ENCODE data around the gene CXCL14. TPM values are rescaled to one million over a fixed set of nuclear protein-coding genes. Genes with fewer than 3 reads are reported as not detected.
A peak's percentile ranks its signal among the peaks of the same experiment; 100 is the strongest.

CXCL14 gene
- total RNA-seq, 1 experiment from 2014 or later: not detected

DNA sequence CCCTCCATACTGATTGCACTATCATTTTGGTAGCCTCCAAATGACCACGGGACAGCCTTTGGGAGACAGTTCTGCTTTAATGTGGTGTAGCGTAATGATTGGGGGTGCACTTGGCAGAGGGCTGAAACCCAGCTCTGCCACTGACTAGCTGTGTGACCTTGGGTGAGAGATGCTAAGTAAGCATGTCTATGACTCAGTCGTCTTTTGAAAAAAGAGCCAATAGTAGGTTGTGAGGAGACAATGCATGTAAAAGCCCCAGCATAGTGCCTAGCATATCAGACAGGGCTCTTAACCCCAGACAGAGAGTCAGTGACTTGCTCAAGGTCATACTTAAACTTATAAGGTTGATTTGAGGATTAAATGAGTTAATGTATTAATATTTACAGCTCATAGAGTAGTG, 18.0 kb upstream of the CXCL14 start:
- no peak for DNase-seq (ENCODE audit: low read depth)

DNA sequence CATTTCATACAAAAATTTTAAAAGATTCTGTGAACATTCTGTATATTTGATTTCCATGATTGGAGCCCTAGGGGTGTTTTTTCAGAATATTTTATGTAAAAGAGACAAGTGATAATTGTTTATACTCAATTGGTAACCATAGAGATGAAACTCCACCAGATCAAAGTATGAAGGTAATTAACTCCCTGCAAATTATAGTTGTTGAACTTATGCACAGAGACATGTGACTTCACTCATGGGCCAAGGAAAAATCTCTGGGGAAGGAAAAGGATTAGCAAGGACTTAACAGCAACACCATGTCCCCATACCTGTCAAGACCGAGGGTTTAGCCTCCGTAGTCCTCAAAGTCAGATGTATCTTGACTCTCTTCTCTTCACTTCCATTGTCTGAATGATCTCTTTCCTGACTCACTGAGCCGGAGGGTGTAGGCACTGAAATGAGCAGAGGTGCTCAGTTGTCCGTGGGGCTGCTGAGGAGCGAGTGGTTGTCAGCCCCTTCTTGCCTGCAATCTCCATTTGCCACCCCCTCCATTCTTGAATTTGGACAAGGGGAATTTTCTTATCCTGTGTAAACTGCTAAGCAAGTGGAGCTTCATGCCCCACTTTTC, 17.5 kb upstream of the CXCL14 start:
- no peak for DNase-seq (ENCODE audit: low read depth)

DNA sequence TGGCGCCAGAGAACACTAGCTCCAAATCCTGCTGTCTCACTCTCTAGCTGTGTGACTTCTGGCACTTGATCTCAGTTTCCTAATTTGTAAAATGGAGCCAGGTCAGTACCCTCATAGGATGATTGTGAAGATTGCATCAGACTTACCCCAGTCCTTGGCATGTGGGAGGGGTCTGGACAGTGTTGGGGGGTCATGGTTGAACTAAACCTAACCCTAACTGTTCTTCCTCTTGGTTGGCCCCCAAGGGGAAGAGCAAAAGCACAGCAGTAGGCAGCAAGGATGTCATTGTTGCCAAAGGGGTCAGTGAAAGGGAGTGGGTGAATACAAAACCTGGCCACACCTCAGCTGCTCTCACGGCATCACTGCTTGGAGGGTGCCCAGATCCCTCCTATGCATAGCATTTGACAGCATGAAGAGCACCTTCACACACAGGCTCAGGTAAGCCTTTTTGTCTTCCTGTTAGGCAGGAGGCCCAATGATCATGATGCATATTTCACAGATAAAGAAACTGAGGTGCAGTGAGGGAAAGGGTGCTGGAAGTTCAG, 15.7 kb upstream of the CXCL14 start:
- DNase-seq (ENCODE audit: low read depth): no peak

DNA sequence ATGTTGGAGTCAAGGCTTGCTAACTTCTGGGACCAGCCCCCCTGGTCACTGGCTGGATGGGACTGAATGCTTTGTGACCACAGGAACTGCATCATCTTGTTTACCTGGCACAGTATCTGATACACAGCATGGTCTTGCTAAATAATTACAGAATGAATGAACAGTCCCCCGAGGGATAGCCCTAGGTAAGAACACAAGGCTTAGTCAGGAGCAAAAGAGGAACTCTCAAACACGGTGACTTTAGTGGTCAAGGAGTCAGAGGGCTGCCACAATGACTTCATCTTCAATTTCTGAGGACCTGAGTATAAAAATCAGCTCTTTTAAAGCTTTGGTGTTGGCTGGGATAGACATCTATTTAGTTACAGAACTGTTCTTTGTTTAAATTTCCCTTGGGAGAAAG, 15.1 kb upstream of the CXCL14 start:
- DNase-seq (ENCODE audit: low read depth): no peak

DNA sequence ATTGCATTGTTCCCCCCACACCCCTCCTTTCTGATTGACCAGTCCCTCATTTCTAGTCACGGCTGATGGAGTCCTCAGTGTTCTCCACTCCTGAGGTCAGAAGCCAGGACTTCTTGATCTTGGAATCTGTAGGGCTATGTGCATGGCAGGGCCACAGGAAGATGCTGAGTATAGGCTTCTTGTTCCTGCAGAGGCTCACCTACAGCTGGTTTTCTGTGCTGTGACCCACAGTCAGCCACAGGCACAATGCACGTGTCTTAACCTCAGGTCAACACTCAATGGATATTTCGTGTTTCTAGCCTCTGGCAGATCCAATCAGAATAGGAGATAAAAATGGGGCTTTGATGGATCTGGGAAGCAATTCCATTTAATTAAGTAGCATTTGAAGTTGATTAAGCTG, 14.3 kb upstream of the CXCL14 start:
- DNase-seq (ENCODE audit: low read depth): no peak

DNA sequence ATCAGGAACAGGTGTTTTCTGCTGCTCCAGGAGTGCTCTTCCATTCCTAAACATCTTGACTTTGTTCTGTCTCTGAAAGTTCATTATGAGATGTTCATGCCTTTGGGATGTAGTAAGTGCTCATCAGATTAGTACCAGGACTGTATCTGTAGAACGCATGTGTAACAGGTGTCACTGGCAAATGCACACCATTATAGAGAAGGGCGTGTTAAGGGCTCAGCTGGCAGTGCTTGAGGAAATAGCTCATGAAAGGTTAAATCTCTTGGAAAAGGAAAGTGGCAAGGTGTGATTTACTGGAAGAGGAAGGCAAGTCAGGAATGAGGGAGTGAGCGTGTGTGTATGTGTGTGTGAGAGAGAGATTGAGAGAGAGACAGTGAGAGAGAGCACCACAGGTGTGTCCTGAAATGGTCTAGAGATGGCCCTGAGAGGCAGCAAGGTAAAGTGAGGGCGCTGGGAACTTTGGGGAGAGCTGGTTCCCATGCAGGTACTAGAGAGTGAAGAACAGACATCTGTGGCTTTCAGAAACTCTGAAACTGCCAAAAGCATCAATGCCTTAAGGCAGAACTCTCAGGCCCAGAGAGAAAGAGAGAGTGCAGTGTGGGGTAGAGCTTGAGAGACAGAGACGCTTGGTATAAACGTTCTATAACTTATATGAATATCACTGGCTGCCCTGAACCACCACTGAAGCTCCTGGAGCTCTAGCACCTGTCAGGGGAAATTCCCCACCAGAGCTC, 13.7 kb upstream of the CXCL14 start:
- DNase-seq (ENCODE audit: low read depth): no peak

DNA sequence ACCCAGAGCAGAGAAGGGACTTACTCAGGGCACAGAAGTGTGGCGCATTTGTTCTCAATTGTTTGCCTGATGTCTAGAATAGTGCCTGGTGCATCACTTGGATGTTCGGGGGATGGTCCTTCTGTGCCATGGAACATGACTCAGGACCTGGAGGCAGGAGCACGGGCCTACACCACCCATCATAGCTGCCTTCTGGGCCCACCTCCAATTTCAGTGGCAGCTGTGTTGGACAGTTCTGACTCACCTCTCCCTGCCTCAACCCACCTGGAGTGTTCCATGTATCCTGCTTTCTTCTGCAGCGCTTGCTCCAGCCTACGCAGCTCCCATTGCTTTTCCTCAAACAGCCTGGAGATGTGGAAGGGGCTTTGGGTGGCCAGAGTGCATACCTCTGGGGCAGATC, 12.5 kb upstream of the CXCL14 start:
- DNase-seq (ENCODE audit: low read depth): peak; percentile 7

DNA sequence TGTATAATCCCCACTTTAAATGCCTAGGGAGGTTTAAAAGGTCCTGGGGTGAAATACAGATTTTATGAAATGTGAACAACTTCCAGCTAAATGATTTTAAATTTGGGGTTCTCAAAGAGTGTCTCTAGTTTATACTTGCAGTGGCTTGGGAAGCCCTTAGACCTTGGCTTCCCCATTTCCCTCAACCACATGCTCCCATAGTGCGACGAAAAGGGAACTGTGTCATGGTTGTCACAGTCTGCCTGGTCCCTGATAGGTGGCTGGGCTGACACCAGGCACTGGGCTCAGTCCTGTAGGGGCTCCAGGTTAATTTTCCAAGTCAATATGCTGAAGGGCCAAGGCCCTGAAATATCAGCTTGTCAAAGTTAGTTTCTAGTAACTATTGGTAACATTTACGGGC, 10.4 kb upstream of the CXCL14 start:
- DNase-seq (ENCODE audit: low read depth): no peak

DNA sequence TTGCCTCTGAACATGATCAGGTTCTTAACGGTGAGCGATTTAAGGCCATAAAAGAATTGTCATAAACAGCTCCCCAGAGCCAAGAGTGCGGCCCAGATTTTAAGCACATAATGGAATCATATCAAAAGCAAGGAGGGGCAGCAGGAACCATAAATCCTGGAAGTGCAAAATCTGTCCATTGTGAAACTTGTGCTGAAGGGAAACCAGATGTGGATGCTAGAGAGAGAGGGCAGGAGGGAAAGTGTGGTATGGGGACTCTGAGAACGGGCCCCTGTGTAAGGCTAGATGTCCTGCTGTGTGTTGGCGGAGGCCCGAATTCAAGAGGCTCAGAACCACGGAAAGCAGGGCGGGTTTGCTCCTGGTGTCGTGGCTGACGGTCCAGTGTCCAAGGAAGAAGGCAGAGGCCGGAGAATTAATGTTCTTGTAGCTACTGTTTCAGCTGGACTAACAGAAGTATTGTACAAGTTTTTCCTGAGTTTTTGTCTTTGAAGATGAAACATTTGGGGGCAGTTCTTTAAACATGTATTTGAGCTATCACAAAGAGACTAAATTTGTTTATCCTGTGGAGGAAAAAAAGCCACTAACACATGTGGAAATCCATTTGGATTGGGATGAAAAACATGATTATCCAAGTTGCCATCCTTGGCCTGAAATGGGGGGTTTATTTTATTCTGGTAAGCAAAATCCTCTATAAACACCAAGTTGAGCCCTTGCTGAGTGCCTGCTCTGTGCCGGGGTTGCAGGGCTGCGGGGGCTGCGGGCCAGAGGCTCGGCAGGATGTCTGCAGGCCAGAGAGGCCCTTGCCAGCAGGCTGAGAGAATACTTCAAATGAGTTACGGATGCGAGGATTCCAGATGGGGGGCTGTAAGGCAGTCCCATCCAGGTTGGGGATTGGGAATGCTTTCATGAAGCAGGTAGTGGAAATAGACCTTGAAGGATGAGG, 9.2 kb upstream of the CXCL14 start:
- DNase-seq (ENCODE audit: low read depth): no peak

DNA sequence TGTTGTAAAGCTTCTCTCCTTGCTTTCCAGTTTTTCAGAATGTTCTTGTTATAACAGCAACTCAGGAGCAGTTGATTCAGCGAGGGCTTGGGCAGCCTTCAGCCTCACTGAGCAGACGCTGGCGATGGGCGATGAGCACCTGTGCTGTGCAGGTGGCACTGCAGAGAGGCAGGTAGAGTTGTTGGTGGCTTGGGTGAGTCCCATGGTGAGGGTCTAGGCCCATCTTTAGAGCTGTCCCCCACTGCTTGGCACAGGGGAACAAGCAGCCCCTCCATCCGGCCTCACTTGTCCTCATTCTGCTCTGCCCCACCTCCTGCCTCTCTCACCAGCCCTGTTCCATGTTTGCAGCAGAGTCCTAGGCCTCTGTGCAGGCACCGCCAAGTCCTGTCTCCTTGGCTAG, 6.1 kb upstream of the CXCL14 start:
- no peak for DNase-seq (ENCODE audit: low read depth)

DNA sequence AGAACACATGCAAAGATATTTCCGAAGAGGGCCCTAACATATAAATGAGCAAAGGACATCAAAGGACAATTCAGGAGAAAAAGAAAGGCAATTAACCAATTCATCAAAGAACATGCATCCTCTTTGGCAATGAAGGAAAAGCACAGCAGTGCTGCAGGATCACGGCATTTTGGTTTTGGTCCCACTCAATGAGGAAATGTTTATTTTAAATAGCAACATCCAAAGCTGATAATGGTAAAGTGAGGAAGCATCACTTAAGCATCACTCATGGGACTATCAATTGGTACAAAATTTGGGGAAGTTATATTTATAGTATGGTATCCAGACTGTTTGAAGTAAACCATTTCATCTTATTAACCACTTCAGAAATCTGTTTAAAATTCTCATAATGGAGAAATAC, 5.5 kb upstream of the CXCL14 start:
- no peak for DNase-seq (ENCODE audit: low read depth)

DNA sequence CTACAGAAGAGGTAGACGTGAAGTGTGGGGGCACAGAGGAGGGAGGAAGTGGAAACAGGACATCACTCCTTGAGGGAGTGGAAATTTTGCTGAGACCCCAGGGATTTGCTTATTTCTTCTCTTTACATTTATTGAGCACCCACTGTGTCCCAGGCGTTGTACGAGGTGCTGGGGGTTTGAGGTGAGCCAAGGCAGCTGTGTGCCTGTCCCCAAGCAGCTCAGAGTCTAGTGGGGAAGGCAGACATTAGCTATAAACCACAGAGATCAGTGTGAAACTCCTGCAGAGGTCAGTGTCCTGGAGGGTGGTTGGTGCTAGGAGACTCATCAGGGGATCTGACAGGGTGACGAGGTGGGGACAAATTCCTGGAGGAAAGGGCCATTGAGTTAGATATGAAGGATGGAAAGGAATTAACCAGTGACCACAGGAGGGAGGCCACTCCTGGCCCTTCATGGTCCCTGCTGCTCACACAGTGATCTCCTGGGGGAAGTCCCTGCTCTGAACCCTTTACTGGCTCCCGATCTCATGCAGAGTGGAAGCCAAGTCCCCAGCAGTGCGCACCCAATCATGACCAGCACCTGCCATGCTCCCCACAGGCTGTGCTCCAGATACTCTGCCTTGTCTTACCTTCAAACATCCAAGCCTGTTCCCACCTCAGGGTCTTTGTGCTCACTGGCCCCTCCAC, 3.4 kb upstream of the CXCL14 start:
- no peak for DNase-seq (ENCODE audit: low read depth)

DNA sequence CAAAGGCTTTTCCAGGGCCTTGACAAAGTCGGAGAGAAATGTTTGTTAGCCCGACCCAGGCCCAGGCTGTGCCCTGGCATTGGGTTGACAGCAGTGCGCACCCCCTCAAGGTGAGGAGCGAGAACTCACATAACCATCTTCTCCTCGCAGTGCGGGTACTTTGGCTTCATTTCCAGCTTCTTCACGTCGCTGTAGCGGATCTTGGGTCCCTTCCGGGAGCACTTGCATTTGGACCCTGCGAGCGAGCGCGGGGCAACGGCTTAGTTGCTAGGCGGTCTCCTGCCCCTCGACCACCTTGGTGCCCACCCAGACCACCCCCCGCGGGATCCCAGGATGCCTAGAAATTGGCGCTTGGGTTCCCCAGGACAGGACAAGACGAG, 496 bp downstream of the CXCL14 start:
- DNase-seq (ENCODE audit: low read depth): no peak

DNA sequence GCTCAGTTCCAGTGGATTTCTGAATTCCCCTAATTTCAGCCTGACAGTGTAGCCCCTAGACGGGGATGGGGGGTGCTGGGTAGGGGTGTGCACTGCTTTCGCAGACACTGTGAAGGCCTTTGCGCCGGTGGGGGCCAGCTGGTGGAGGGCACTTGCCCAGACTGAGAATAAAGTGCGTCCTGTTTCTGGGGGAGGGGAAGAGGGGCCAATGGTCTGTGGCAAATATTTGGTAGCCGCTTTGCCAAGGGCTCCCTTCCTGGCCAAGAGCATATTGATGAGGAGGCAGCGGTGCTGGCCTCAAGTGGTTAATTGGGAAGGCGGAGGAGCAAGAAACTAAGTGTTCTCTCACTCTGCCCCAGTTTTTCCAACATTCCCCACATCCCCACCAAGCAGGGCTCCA, 1.4 kb downstream of the CXCL14 start:
- DNase-seq (ENCODE audit: low read depth): no peak

DNA sequence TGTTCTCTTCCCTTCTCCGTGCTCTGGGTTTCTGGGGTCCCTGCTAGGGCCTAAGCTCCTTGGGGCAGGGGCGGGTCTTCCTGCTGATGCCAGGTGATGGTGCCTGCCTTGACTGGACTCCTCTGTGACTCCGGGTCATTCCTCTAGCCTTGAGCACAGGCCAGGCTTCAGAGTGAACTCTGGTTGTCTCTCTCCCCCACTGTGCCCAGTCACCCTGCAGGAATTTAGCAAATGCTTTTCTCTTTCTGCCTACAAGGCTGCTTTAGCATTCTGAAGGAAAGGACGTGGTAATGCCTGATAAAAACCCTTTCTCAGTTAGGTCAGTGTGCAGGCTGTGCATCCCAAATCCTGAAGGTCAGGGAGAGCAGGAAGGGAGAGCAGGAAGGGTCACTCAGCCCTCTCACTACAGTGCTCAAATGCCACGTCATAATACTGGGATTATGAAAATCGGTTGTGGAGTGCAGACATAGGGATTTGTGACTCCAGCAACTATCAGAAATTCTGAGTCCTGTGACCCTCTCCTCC, 2.7 kb downstream of the CXCL14 start:
- DNase-seq (ENCODE audit: low read depth): no peak

DNA sequence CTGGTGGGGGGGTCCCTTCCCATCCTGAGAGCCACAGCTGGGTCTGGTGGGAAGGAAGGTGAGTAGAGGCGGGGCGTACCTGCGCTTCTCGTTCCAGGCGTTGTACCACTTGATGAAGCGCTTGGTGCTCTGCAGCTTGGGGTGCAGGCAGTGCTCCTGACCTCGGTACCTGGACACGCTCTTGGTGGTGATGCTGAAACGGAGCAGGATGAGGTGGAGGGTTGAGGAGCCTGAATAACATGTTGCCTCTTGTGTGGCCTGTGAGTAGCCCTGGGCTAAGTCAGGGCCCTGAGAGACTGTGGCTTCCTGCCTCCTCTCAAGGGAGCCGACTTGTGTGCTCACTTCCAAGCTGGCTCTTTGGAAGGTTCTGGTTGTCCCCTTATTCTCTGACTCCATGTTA, 4.3 kb downstream of the CXCL14 start:
- DNase-seq (ENCODE audit: low read depth): no peak

DNA sequence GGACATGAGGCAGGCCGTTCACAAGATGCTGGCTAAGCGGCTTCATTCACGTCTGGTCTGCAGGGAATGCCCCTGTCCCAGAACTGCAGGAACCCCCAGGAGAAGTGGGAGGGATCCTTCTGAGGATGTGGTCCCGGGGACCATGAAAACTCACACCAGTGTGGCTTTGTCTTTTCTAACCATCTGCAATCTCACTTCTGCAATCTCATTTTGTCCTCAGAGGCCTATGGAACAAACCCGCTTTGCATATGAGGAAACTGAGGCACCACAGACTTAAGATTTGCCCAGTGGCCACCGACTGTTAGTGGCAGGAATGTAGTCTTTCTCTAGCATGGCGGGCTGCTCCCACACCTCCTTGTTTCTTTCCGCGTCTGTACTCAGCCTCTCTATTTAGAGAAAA, 6.9 kb downstream of the CXCL14 start:
- DNase-seq (ENCODE audit: low read depth): no peak

DNA sequence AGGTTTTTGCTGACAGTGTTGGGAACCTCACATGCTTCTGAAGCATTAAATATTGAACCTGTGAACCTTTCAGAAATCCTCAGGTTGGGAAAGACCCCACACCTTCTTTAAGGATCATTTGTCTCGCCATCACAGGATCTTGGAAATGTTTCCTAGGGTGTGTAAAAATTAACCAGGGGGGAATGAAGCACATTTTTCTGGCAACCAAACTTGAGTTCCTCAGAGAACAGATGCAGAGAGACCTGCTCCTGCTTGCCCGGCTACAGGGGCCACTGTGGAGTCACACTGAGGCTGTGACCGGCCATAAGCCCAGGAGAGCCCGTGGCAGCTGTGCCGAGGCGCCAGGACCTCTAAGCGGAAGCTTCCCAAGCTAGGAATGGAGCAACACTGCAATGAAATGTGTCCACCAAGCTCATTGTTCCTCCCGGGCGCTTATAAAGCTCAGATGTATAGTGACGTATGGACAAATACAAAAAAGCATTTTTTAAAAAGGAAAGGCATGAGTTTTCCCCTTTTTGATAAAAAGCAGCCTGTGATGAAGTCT, 7.7 kb downstream of the CXCL14 start:
- DNase-seq (ENCODE audit: low read depth): no peak

DNA sequence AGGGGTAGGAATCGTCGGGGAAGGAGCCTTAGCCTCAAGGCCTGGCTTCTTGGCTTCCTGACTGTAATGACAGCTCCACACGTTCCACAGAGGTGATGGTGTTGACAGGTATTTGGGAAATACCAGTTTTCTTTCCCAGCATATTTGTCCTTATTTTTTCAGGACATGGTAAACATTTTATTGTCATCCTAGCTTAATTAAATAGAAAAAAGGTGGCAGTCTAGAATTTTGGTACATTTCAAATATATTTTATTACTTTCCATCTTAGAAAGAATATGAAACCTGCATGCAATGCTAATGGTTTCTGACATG, 8.4 kb downstream of the CXCL14 start:
- DNase-seq (ENCODE audit: low read depth): no peak

DNA sequence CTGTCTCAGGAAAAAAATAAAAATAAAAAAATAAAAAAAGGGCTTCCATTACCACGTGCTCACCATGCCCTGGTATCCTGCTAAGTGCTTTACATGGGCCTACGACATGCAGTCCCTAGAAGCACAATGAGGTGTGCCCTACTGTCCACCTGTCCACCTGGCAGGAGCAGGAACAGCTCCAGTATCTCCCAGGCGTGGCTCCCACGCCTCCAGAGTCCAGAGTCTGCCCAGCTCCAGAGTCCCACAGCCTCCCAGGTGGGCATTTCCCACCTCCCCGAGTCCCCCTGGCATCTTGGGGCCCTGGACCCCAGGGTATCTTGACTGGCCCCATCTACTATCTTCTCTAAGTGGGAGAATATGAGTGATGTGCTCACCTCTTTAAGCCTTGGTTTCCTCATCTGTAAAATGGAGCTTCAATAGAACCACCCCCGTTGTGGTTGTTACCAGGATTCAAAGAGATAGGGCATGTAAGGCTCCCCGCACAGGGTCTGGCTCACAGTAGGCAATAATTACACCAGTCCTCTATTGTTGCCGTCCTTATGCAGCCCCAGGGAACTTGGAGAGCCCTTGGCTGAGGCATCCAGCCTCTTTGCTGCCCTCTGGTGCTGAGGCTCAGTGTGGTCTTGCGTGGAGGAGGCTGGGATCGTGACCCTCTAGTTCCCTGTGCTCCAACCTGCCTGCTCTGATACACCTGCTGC, 8.9 kb downstream of the CXCL14 start:
- DNase-seq (ENCODE audit: low read depth): peak; percentile 25
